Heart right ventricle (tissue), 16 donors: ENCODE data around the gene BRK1. TPM values are rescaled to one million over a fixed set of nuclear protein-coding genes. Genes with fewer than 3 reads are reported as not detected.
"Not testable (repeated sequence)": the region's sequence is repeated elsewhere in the genome, so short reads cannot be mapped to it uniquely, and the experiment has no call there.

Experiments
- ATAC-seq, 8 donors: fragments of 200-7000 bp; cut with Tn5 transposase; one replicate each; pipeline ENCODE4 v1.9.1; 2020; ENCODE audit warnings: mild to moderate bottlenecking in 8 of 8, moderate library complexity in 8 of 8, moderate number of reproducible peaks in 1 of 8
- DNase-seq, 2 donors: peaks; one replicate each; pipeline ENCODE4 v3.0.0-alpha.2; 2020
- H3K27ac ChIP-seq, 10 donors: fragments of 200-600 bp; sonication (generic) in 2 of 10; one replicate each; pipeline versions ENCODE4 v1.5.0 to v1.8.0; 2020 to 2022; ENCODE audit warnings: mild to moderate bottlenecking in 3 of 10
- H3K27me3 ChIP-seq, 7 donors: fragments of 200-600 bp; one replicate each; pipeline ENCODE4 v1.8.0; 2021 to 2022; ENCODE audit warnings: mild to moderate bottlenecking in 2 of 7
- H3K36me3 ChIP-seq, 9 donors: fragments of 200-600 bp; sonication (generic) in 1 of 9; one replicate each; pipeline versions ENCODE4 v1.5.0 to v1.8.0; 2020 to 2022; ENCODE audit warnings: mild to moderate bottlenecking in 2 of 9
- H3K4me1 ChIP-seq, 9 donors: fragments of 200-600 bp; sonication (generic) in 1 of 9; one replicate each; pipeline versions ENCODE4 v1.5.0 to v1.8.0; 2020 to 2022; ENCODE audit warnings: mild to moderate bottlenecking in 4 of 9
- H3K4me3 ChIP-seq, 10 donors: fragments of 200-600 bp; sonication (generic) in 2 of 10; one replicate each; pipeline versions ENCODE4 v1.5.0 to v1.8.0; 2020 to 2022; ENCODE audit warnings: mild to moderate bottlenecking in 7 of 10, moderate library complexity in 2 of 10
- H3K9me3 ChIP-seq, 11 donors: fragments of 200-600 bp in 10 of 11; sonication (generic) in 2 of 11; one replicate each; pipeline versions ENCODE4 v1.5.0 to v1.8.0; 2013 to 2022; ENCODE audit warnings: mild to moderate bottlenecking in 2 of 11, control low read depth in 1 of 11, moderate library complexity in 1 of 11
- CTCF ChIP-seq, 9 donors: fragments of 200-600 bp; sonication (generic) in 2 of 9; IDR thresholded peaks; one replicate each; pipeline versions ENCODE4 v1.5.0 to v1.8.0; 2021 to 2022; ENCODE audit warnings: antibody characterized with exemption in 9 of 9, mild to moderate bottlenecking in 5 of 9, moderate library complexity in 1 of 9
- WGBS, 2 donors: extraction: QIAGEN DNeasy Blood & Tissue Kit; methylation state at CpG; one replicate each; pipeline ENCODE4 v1.1.7; 2013; ENCODE audit warnings: inconsistent platforms in 1 of 2; 5-methylcytosine and 5-hydroxymethylcytosine counted together
- intact Hi-C, 10 donors: fragments of 100-400 bp; cut with DNase I; formaldehyde crosslinking; loops; one replicate each; pipeline versions ENCODE4 v1.11.1 to v1.14.2; 2022
- polyA plus RNA-seq, 2 donors: library from polyadenylated mRNA; stranded (reverse); fragments of 200-250 nt; gene quantifications; one replicate each; pipeline ENCODE4 v1.2.3, GENCODE V29; 2013
- total RNA-seq, 10 donors: library from RNA; stranded (reverse); fragmentation: NEBNext Ultra II Directional in 3 of 10; extraction: Animal tissue kit (Norgen Biotek cat#: 25700) in 3 of 10; gene quantifications; one replicate each; pipeline versions ENCODE4 v1.2.1 to v1.2.4, GENCODE V29; 2021 to 2023
- donor health status: Arrhythmogenic right ventricular cardiomyopathy.
- donor health status: ischemic (EF 13 %, LVEDD 7.1; RV severe dilation, severe dysfunction).
- donor health status: healthy with polysubstance abuse.
- donor health status: DM: no; HTN: yes; CAD: no.
- donor health status: DM: no; HTN: no; CAD: no.
- donor health status: ischemic (EF 25% LVEDD 6.9; RV normal size, moderate dysfunction).
- donor health status: ischemic (EF 25% LVEDD 5.7; RV mildly dilated, moderate dysfunction).
- donor health status: healthy.
- donor health status: DM: yes; HTN: yes; CAD: no.
- donor health status: Ischemic cardiomyopathy.
- donor health status: ischemic (EF 35%, LVEDD 5.7; RV mildly dilated, moderate dysfunction).
- donor health status: nonischemic (EF 11% LVEDD 7.7; RV severe dilation, severe dysfunction).
- donor health status: DM: yes; HTN: yes; CAD: no.
- donor health status: PGD.
- donor health status: ischemic (EF 29% LVEDD 5.4; RV normal size, mild dysfunction).
- donor health status: nonischemic (EF 23%, LVEDD 6.1; RV moderate dilation, normal function).

Gene BRK1
- total and polyA plus RNA-seq, 12 donors = 62.0 to 151 (median 94.8) TPM

- Histone ChIP-seq H3K9me3 (no peaks in the 10 kb centered on the region), H3K4me1 (peaks cover 0 to 23% (median 15%) of the 10 kb centered on the region in 9 donors), H3K27ac (no peak overlapping the region), H3K27me3 (no peaks in the 10 kb centered on the region), H3K4me3 (no peak overlapping the region), H3K36me3 (peaks cover 0 to 85% (median 26%) of the 10 kb centered on the region in 9 donors)
- DNase-seq (no peak), ATAC-seq (no peak)
- WGBS, 2 donors = 88 to 89% methylated on average over 4 of the region's 4 CpGs
- TF ChIP-seq CTCF (IDR thresholded peaks at IDR 0.05) = no peak
- intact Hi-C loops = no loop called here
Measured at GRCh38 chr3:10122724-10123123, 7.2 kb downstream of the BRK1 start.

GRCh38 chr3:10135872-10136271 is 20.4 kb downstream of the BRK1 start:
- H3K27ac ChIP-seq, H3K4me3 ChIP-seq, H3K9me3 ChIP-seq, H3K27me3 ChIP-seq, ATAC-seq, intact Hi-C loops, DNase-seq, H3K36me3 ChIP-seq, H3K4me1 ChIP-seq: not testable (repeated sequence)
- 92 to 94% methylated on average over 9 of the region's 9 CpGs for WGBS, 2 donors

GRCh38 chr3:10136426-10137005 is 21.0 kb downstream of the BRK1 start:
- Histone ChIP-seq H3K36me3 (no peaks in the 10 kb centered on the region), H3K9me3 (no peaks in the 10 kb centered on the region), H3K4me3 (no peak overlapping the region), H3K27ac (no peak overlapping the region), H3K4me1 (peaks cover 0 to 5% (median 0%) of the 10 kb centered on the region in 9 donors), H3K27me3 (no peaks in the 10 kb centered on the region)
- DNase-seq (no peak), ATAC-seq (no peak)
- intact Hi-C loops = no loop called here
- WGBS, 2 donors = 92 to 93% methylated on average over 24 to 25 of the region's 25 CpGs
- TF ChIP-seq CTCF (IDR thresholded peaks at IDR 0.05) = no peak

- ATAC-seq (no peak), DNase-seq (no peak)
- H3K27me3 ChIP-seq = no peaks in the 10 kb centered on the region
- H3K4me3 ChIP-seq = no peak overlapping the region
- H3K27ac ChIP-seq = no peak overlapping the region
- intact Hi-C loops = no loop called here
- 89 to 91% methylated on average over 4 of the region's 4 CpGs for WGBS, 2 donors
- H3K36me3 ChIP-seq = no peaks in the 10 kb centered on the region
- H3K4me1 ChIP-seq = peaks cover 0 to 6% (median 0%) of the 10 kb centered on the region in 9 donors
- no peak for TF ChIP-seq CTCF (IDR thresholded peaks at IDR 0.05)
- no peaks in the 10 kb centered on the region for H3K9me3 ChIP-seq
Measured at GRCh38 chr3:10137178-10137577, 21.7 kb downstream of the BRK1 start.

- H3K9me3 ChIP-seq = no peaks in the 10 kb centered on the region
- intact Hi-C loops = loop anchor here in 2 of 10 donors (1.0 to 5.0 kb wide), 2 partner anchors 26 to 114 kb away; partner anchors contain the start of genes BRK1 (in 1 of the 2) and FANCD2 (in 1 of the 2)
- no peak for DNase-seq
- peaks cover 3 to 45% (median 34%) of the 10 kb centered on the region in 9 donors for H3K4me1 ChIP-seq
- H3K27me3 ChIP-seq = no peaks in the 10 kb centered on the region
- peak overlapping the region in 9 of 10 donors; percentile 68 to 97 (median 90) for H3K27ac ChIP-seq
- ATAC-seq = peak in 1 of 8 donors; percentile 1
- H3K36me3 ChIP-seq = peaks cover 0 to 19% (median 0%) of the 10 kb centered on the region in 9 donors
- WGBS, 2 donors = 85% methylated on average over 23 of the region's 23 CpGs
- no peak for TF ChIP-seq CTCF (IDR thresholded peaks at IDR 0.05)
- H3K4me3 ChIP-seq = peak overlapping the region in 9 of 10 donors; percentile 52 to 95 (median 79)
Measured at GRCh38 chr3:10140996-10141546, 25.6 kb downstream of the BRK1 start.
